ENCODE data around the gene KLHL25. TPM values are rescaled to one million over a fixed set of nuclear protein-coding genes. Genes with fewer than 3 reads are reported as not detected.

The KLHL25 gene
- total RNA-seq, 1 experiment from 2014 or later: 11.5 TPM

DNA sequence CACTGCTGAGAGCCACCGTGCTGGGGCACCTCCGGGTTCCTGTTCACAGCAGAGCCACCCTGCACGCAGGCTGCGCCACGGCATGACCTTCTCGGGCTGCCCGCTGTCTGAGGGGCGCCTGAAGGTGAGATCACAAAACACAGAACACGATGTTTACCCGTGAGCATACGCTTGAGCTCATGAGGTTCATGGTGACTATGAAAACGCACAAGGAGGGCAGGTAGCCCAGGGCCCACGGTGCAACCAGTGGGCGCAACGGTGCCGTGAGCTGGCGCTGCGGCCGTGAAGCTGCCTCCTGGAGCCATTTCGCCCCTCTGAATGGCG is 36.1 kb downstream of the KLHL25 start:
- BruUV-seq (replicated peaks): no TSS peak
- H3K9me3 ChIP-seq (ENCODE audit: low read depth, low read length, poor library complexity, severe bottlenecking): no peaks in the 10 kb centered on the region
- POLR2A ChIA-PET (ENCODE audit: low non-redundant PET): no interaction called here
- H3K36me3 ChIP-seq (ENCODE audit: insufficient read depth, low read length, poor library complexity, severe bottlenecking): no peaks in the 10 kb centered on the region
- no peak for DNase-seq (ENCODE audit: low spot score)
- intact Hi-C loops (cut with micrococcal nuclease; ENCODE audit: unreplicated experiment): no loop called here
- no peak for TF ChIP-seq CTCF (conservative IDR thresholded peaks at IDR 0.05; ENCODE audit: low read depth, low read length)
- no peak for TF ChIP-seq EZH2 (IDR thresholded peaks at IDR 0.05; ENCODE audit: borderline replicate concordance, low read depth, low read length, poor library complexity, severe bottlenecking)
- H3K27me3 ChIP-seq (replicated peaks; ENCODE audit: insufficient read depth, low read depth, low read length, poor library complexity): no peaks in the 10 kb centered on the region
- no peak overlapping the region for H3K4me3 ChIP-seq (ENCODE audit: low read depth, low read length, poor library complexity, severe bottlenecking)
- H3K27ac ChIP-seq (ENCODE audit: low read depth, low read length, poor library complexity, severe bottlenecking): no peak overlapping the region
- CTCF ChIA-PET: no interaction called here
- no peaks in the 10 kb centered on the region for H3K4me1 ChIP-seq (ENCODE audit: insufficient read depth, low read length, poor library complexity, severe bottlenecking)

DNA sequence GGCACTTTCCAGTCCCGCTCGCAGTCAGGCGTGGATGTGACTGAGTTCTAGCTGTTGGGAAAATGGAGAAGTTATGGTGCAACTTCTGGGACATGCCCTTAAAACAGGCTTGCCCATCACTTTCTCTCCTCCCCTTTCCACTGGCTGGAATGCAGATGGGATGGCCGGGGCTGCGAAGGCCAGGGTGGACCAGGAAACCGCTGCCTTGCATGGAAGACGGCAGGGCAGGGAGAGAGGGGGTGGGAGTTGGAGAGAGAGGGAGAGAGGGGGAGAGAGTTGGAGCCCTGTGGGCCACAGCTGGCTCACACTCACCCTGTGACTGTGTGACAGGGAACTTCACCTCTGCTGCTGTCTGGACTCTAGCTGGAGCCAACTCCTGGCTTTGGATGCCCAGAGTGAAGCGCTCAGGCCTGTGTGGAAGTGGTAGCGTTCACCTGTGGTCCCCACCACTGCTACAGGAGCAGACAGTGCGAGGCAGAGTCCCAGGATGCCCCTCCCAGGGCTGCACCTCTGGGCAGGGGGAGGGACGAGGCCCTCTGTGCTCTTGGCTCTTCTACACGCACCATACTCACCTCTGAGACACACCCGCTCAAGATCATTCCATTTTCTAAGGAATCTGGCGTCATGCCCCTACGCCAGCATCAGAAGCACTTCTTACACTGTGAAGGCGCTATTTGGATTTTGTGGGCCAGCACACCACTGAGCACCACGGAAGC is 36.6 kb downstream of the KLHL25 start:
- no TSS peak for BruUV-seq (replicated peaks)
- H3K36me3 ChIP-seq (ENCODE audit: insufficient read depth, low read length, poor library complexity, severe bottlenecking): no peaks in the 10 kb centered on the region
- H3K27me3 ChIP-seq (replicated peaks; ENCODE audit: insufficient read depth, low read depth, low read length, poor library complexity): no peaks in the 10 kb centered on the region
- no peak for DNase-seq (ENCODE audit: low spot score)
- H3K9me3 ChIP-seq (ENCODE audit: low read depth, low read length, poor library complexity, severe bottlenecking): no peaks in the 10 kb centered on the region
- intact Hi-C loops (cut with micrococcal nuclease; ENCODE audit: unreplicated experiment): no loop called here
- CTCF ChIA-PET: no interaction called here
- no peaks in the 10 kb centered on the region for H3K4me1 ChIP-seq (ENCODE audit: insufficient read depth, low read length, poor library complexity, severe bottlenecking)
- no peak overlapping the region for H3K4me3 ChIP-seq (ENCODE audit: low read depth, low read length, poor library complexity, severe bottlenecking)
- H3K27ac ChIP-seq (ENCODE audit: low read depth, low read length, poor library complexity, severe bottlenecking): no peak overlapping the region
- TF ChIP-seq CTCF (conservative IDR thresholded peaks at IDR 0.05; ENCODE audit: low read depth, low read length) (no peak), EZH2 (IDR thresholded peaks at IDR 0.05; ENCODE audit: borderline replicate concordance, low read depth, low read length, poor library complexity, severe bottlenecking) (no peak)
- POLR2A ChIA-PET (ENCODE audit: low non-redundant PET): no interaction called here

DNA sequence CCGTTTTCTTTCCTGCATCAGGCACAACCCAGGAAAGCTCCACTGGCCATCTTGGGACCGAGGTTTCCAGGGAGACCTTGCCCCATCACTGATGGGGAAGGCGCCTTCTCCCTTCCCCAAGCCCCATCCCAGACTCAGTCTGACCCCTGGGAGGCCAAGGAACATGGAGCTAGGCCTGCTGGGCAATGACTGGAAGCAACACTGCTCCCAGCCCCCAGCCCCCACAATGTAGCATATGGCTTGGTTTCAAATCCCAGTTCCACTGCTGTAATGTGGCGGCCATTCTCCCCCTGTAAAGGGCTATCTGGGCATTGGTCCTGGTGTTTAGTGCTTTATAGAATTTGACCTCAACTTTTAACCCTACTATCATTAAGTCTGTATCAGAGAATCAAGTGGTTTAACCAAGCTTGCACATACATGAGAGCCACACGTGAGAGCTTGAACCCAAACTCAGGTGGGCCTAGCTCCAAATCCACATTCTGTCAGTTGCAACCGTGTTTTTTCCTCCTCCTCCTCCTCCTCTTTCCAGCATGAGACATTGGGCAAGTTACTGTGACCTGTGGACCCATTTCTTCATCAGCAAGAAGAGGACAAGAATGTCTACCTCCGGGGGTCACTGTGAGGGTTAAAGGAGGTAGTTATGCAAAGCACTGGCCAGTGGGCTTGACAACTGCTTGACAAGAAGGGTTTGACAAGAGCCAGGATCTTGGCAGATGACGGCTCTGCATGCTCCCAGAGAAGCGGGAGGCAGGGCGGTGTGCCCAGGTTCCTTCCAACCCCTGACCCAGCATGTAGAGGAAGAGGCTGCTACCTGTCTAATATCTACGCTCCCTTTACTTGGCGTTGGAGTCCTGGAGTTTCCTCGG is 37.4 kb downstream of the KLHL25 start:
- CTCF ChIA-PET: no interaction called here
- BruUV-seq (replicated peaks): no TSS peak
- TF ChIP-seq CTCF (conservative IDR thresholded peaks at IDR 0.05; ENCODE audit: low read depth, low read length): no peak
- Histone ChIP-seq H3K4me1 (ENCODE audit: insufficient read depth, low read length, poor library complexity, severe bottlenecking) (no peaks in the 10 kb centered on the region), H3K27ac (ENCODE audit: low read depth, low read length, poor library complexity, severe bottlenecking) (no peak overlapping the region), H3K36me3 (ENCODE audit: insufficient read depth, low read length, poor library complexity, severe bottlenecking) (no peaks in the 10 kb centered on the region), H3K9me3 (ENCODE audit: low read depth, low read length, poor library complexity, severe bottlenecking) (no peaks in the 10 kb centered on the region), H3K4me3 (ENCODE audit: low read depth, low read length, poor library complexity, severe bottlenecking) (no peak overlapping the region), H3K27me3 (replicated peaks; ENCODE audit: insufficient read depth, low read depth, low read length, poor library complexity) (no peaks in the 10 kb centered on the region)
- no peak for DNase-seq (ENCODE audit: low spot score)
- POLR2A ChIA-PET (ENCODE audit: low non-redundant PET): no interaction called here
- intact Hi-C loops (cut with micrococcal nuclease; ENCODE audit: unreplicated experiment): no loop called here
